Activated CD4-positive, alpha-beta T cell treated with anti-CD3 and anti-CD28 coated beads, Interleukin-2, amount 10 ng/mL, durations not matched to agents 7 days and 5 days (primary cell): ENCODE measurements around the gene CRTAP. TPM values are rescaled to one million over a fixed set of nuclear protein-coding genes. Genes with fewer than 3 reads are reported as not detected.
"Not testable (repeated sequence)": the region's sequence is repeated elsewhere in the genome, so short reads cannot be mapped to it uniquely, and the experiment has no call there.

ENCODE experiments used
- CTCF ChIA-PET: fragments of 350-600 bp; sonication (Branson Sonifier 250); formaldehyde crosslinking; loops from one replicate; lab custom pipeline; 2021; ENCODE audit warnings: antibody characterized with exemption; lab: Charles Lee
- POLR2A ChIA-PET: fragments of 350-600 bp; sonication (Branson Sonifier 250); formaldehyde crosslinking; loops from one replicate; lab custom pipeline; 2021; ENCODE audit warnings: antibody characterized with exemption; lab: Charles Lee
- DNase-seq: peaks from one replicate; pipeline ENCODE4 v3.0.0-alpha.2; 2020
- H3K27ac Mint-ChIP-seq: one replicate; pipeline ENCODE4 v1.8.0; 2021; ENCODE audit warnings: mild to moderate bottlenecking, moderate library complexity, mixed read lengths
- H3K27me3 Mint-ChIP-seq: one replicate; pipeline ENCODE4 v1.8.0; 2021; ENCODE audit warnings: mixed read lengths
- H3K36me3 Mint-ChIP-seq: one replicate; pipeline ENCODE4 v1.8.0; 2021; ENCODE audit warnings: low read depth, mixed read lengths
- H3K4me1 Mint-ChIP-seq: one replicate; pipeline ENCODE4 v1.8.0; 2021; ENCODE audit warnings: mixed read lengths
- H3K4me3 Mint-ChIP-seq: one replicate; pipeline ENCODE4 v1.8.0; 2021; ENCODE audit warnings: mild to moderate bottlenecking, moderate library complexity, mixed read lengths
- H3K9me3 Mint-ChIP-seq: one replicate; pipeline ENCODE4 v1.8.0; 2021; ENCODE audit warnings: mixed read lengths
- total RNA-seq, 2 experiments: library from RNA; stranded (reverse); gene quantifications; one replicate each; pipeline ENCODE4 v1.2.3, GENCODE V29; 2021

CRTAP gene
- total RNA-seq, 2 experiments from 2014 or later = 38.8 to 39.3 TPM

- POLR2A ChIA-PET = interaction anchor here (0.7 kb wide), 1 partner anchor 98 kb away, joined by 3 read pairs; no protein-coding TSS in a partner anchor
- H3K9me3 Mint-ChIP-seq = no peaks in the 10 kb centered on the region
- no peaks in the 10 kb centered on the region for H3K27me3 Mint-ChIP-seq
- peaks cover 14% of the 10 kb centered on the region for H3K4me1 Mint-ChIP-seq
- no peak overlapping the region for H3K4me3 Mint-ChIP-seq
- no peak for DNase-seq
- H3K36me3 Mint-ChIP-seq = peaks cover 19% of the 10 kb centered on the region
- no peak overlapping the region for H3K27ac Mint-ChIP-seq
- CTCF ChIA-PET = interaction anchor here (0.7 to 2.0 kb wide), 4 partner anchors 9 to 47 kb away, joined by 3 to 14 read pairs (median 6); no protein-coding TSS in a partner anchor
These were observed 16.3 kb downstream of the CRTAP start for GRCh38 chr3:33130144-33130543.

GRCh38 chr3:33131331-33132018 is 17.7 kb downstream of the CRTAP start:
- Mint-ChIP-seq H3K27ac (no peak overlapping the region), H3K4me3 (no peak overlapping the region), H3K27me3 (no peaks in the 10 kb centered on the region), H3K9me3 (no peaks in the 10 kb centered on the region), H3K4me1 (peaks cover 18% of the 10 kb centered on the region), H3K36me3 (peaks cover 14% of the 10 kb centered on the region)
- POLR2A ChIA-PET = interaction anchor here (0.6 kb wide), 2 partner anchors 9 to 22 kb away, joined by 4 to 6 read pairs; no protein-coding TSS in a partner anchor
- CTCF ChIA-PET = interaction anchor here (0.6 to 2.0 kb wide), 15 partner anchors 10 to 659 kb away, joined by 3 to 14 read pairs (median 5); no protein-coding TSS in a partner anchor
- DNase-seq = peak; percentile 58

DNA sequence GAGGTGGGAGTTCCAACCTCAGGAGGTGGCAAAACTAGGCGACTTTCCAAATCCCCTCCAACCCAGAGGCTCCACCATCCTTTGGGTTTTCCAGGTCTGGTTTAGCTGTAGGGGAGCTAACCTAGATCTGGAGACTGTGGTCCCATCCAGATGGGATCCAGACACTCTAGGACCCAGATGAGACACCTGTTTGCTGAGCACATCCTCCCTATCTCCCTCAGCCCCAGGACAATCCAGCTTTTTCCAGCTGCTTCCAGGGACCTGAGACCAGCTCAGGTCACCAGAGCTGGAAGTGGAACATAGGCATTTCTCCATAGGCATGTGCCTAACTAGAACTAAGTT is 18.2 kb downstream of the CRTAP start:
- Mint-ChIP-seq H3K4me3 (no peak overlapping the region), H3K9me3 (no peaks in the 10 kb centered on the region), H3K27me3 (no peaks in the 10 kb centered on the region), H3K4me1 (peaks cover 20% of the 10 kb centered on the region), H3K27ac (no peak overlapping the region), H3K36me3 (peaks cover 16% of the 10 kb centered on the region)
- POLR2A ChIA-PET = interaction anchor here (0.6 kb wide), 1 partner anchor 22 kb away, joined by 4 read pairs; no protein-coding TSS in a partner anchor
- no peak for DNase-seq
- CTCF ChIA-PET = interaction anchor here (1.0 to 2.0 kb wide), 12 partner anchors 10 to 658 kb away, joined by 3 to 14 read pairs (median 5); no protein-coding TSS in a partner anchor

DNA sequence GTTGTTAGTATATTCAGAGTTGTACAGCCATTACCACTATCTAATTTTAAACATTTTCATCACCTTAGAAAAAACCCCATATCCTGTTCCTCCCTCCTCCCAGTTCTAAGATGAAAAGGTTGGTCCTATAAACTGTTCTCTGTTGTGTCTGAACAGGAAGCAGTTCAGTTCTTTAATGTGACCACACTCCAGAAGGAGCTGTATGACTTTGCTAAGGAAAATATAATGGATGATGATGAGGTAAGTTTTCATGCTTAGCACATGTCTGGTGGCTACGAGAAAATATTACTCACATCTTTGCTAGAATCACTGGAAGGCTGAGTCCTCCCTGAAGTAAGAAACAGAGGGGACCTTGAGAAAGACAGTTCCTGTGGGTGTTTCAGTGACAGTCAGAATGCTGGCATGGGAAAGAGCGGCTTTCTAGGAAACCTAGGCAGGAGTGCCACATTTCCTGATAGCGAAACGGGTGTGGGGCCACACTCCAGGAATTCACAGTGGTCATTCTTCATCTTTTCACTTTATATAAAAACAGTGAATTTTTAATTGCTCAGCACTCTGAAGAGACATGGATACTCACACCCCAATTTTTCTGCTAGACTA is 20.3 kb downstream of the CRTAP start:
- Mint-ChIP-seq H3K27ac (no peak overlapping the region), H3K36me3 (peaks cover 21% of the 10 kb centered on the region), H3K9me3 (no peaks in the 10 kb centered on the region), H3K27me3 (no peaks in the 10 kb centered on the region), H3K4me1 (peaks cover 20% of the 10 kb centered on the region), H3K4me3 (no peak overlapping the region)
- DNase-seq = no peak
- CTCF ChIA-PET = interaction anchor here (1.1 kb wide), 1 partner anchor 239 kb away, joined by 3 read pairs; no protein-coding TSS in a partner anchor
- POLR2A ChIA-PET = no interaction called here

DNA sequence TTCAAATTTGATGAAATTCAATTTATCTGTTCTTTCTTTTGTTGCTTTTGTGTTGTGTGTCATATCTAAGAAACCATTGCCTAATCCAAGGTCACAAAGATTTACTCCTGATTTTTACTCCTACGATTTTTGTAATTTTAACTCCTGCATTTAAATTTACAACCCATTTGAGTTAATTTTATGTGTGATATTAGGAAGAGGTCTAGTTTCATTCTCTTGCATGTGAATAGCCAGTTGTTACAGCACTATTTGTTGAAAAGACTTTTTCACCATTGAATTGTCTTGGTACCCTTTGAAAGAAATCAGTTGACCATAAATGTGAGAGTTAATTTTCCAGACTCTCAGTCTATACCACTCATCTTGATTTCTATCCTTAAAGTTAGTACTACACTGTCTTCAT is 23.9 kb downstream of the CRTAP start:
- no peak overlapping the region for H3K4me3 Mint-ChIP-seq
- H3K27me3 Mint-ChIP-seq = no peaks in the 10 kb centered on the region
- ChIA-PET POLR2A (no interaction called here), CTCF (no interaction called here)
- H3K36me3 Mint-ChIP-seq = peaks cover 21% of the 10 kb centered on the region
- H3K4me1 Mint-ChIP-seq = peaks cover 18% of the 10 kb centered on the region
- H3K9me3 Mint-ChIP-seq = no peaks in the 10 kb centered on the region
- H3K27ac Mint-ChIP-seq = no peak overlapping the region
- DNase-seq = no peak

- POLR2A ChIA-PET, CTCF ChIA-PET: not testable (repeated sequence)
These were observed 25.3 kb downstream of the CRTAP start for GRCh38 chr3:33139006-33139623.

DNA sequence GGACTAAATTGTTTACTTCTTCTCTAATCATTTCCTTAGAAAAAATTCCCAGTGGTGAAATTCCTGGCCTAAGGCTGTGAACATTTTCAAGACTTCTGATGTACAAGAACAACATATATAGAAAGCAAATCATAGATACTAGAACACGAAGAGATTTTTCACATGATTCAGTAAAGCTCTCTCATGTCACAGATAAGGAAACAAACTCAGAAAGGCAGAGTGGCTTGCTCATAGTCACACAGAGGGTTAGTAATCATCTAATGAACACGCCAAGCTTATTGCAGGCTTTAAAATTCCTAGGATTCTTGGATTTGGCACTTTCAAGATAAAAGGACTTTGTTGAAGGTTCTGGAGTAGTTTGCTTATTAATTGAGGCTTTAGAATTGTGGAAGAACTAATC is 26.2 kb downstream of the CRTAP start:
- Mint-ChIP-seq H3K27me3 (no peaks in the 10 kb centered on the region), H3K4me3 (no peak overlapping the region), H3K27ac (no peak overlapping the region), H3K4me1 (peaks cover 6% of the 10 kb centered on the region), H3K9me3 (no peaks in the 10 kb centered on the region), H3K36me3 (peaks cover 14% of the 10 kb centered on the region)
- ChIA-PET POLR2A (no interaction called here), CTCF (interaction anchor here (1.0 to 1.5 kb wide), 2 partner anchors 18 to 27 kb away, joined by 3 to 4 read pairs; no protein-coding TSS in a partner anchor)
- DNase-seq = no peak

More at GRCh38 chr3:33139006-33139623, 25.3 kb downstream of the CRTAP start:
- Mint-ChIP-seq H3K4me1 (peaks cover 12% of the 10 kb centered on the region), H3K36me3 (peaks cover 19% of the 10 kb centered on the region)
- H3K27me3 Mint-ChIP-seq, H3K27ac Mint-ChIP-seq, H3K4me3 Mint-ChIP-seq, H3K9me3 Mint-ChIP-seq, DNase-seq: not testable (repeated sequence)

DNA sequence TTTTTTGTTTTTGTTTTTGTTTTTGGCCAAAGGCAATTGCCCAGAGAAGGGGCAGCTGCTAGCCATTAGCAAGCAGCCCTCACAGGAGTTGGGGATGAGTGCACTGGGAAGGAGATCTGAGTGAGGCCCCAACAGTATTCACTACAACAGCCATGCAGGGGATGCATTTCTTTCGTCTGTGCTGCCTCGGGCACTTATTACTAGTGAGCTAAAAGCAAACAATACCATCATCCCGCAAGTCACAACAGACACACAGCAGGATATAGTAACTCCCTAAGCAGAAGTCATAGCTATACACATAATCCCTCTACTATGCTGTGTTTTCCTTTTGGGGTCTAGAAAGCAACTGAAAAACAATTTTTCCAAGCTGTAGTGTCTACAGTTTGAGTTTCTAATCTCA is 27.2 kb downstream of the CRTAP start:
- DNase-seq = no peak
- Mint-ChIP-seq H3K4me3 (no peak overlapping the region), H3K27me3 (no peaks in the 10 kb centered on the region), H3K9me3 (no peaks in the 10 kb centered on the region), H3K4me1 (peaks cover 5% of the 10 kb centered on the region), H3K27ac (no peak overlapping the region), H3K36me3 (peaks cover 11% of the 10 kb centered on the region)
- ChIA-PET POLR2A (no interaction called here), CTCF (interaction anchor here (0.7 to 2.5 kb wide), 5 partner anchors 9 to 232 kb away, joined by 3 to 10 read pairs (median 3); no protein-coding TSS in a partner anchor)

DNA sequence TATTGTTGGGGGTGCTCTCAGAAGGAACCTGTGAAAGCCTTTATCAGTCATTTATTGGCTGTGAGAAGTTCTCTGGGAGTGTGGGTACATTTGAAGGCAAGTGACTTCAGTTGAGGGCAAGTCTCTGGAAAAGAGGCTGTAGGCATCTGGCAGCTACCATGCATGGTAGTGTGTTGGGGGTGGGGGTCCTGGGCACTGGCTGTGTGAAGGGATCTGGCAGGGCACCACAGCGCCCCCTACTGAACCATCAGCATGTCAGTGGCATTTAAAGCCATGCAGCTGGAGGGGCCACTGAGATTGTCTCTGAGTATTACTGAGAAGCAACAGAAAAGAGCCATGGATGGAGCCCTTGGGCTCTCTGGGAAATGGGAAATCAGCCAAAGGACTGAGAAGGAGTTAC is 30.6 kb downstream of the CRTAP start:
- no peaks in the 10 kb centered on the region for H3K27me3 Mint-ChIP-seq
- no peaks in the 10 kb centered on the region for H3K9me3 Mint-ChIP-seq
- ChIA-PET CTCF (interaction anchor here (1.1 to 1.6 kb wide), 3 partner anchors 13 to 22 kb away, joined by 3 to 5 read pairs (median 3); no protein-coding TSS in a partner anchor), POLR2A (no interaction called here)
- peak overlapping the region; percentile 43 for H3K27ac Mint-ChIP-seq
- no peaks in the 10 kb centered on the region for H3K4me1 Mint-ChIP-seq
- DNase-seq = peak; percentile 14
- H3K4me3 Mint-ChIP-seq = no peak overlapping the region
- no peaks in the 10 kb centered on the region for H3K36me3 Mint-ChIP-seq

DNA sequence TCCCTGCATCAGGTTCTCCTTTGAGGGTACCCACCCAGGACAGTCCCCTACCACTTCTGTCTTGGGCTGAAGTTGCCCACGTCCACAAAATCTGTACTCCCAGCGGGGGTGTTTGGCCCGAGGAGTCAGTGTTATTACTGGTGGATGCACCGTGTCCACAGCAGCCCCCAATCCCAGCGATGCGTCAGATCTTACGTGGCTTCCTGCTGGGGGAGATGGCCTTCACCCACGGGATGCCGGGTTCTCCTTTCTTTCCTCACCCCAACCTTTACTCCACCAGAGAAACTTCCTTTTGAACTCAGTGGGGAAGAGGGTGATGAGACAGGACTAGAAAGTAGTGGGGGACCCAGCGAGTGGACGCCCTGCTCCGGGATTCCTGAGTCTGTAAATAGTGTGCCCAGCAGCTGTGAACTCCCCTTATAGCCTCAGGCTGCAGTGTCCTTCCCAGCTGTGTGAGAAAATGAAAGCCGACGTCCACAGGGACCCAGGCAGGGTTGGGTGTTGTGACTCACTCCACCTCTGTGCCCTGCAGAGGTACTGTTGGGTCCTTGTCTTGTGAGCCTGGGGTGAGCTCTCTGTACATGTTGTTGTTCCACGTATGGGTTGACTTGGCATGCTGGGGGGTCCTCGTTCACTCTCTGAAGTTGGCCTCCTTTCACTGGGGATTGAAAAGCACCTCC is 31.5 kb downstream of the CRTAP start:
- CTCF ChIA-PET = interaction anchor here (0.6 to 1.6 kb wide), 3 partner anchors 14 to 227 kb away, joined by 3 to 5 read pairs (median 4); no protein-coding TSS in a partner anchor

GRCh38 chr3:33145901-33146580 is 32.2 kb downstream of the CRTAP start:
- ChIA-PET CTCF (interaction anchor here (0.6 to 1.6 kb wide), 3 partner anchors 14 to 226 kb away, joined by 3 to 5 read pairs (median 4); no protein-coding TSS in a partner anchor), POLR2A (no interaction called here)
- no peaks in the 10 kb centered on the region for H3K4me1 Mint-ChIP-seq
- H3K27me3 Mint-ChIP-seq = no peaks in the 10 kb centered on the region
- H3K9me3 Mint-ChIP-seq = no peaks in the 10 kb centered on the region
- no peak overlapping the region for H3K27ac Mint-ChIP-seq
- H3K36me3 Mint-ChIP-seq = no peaks in the 10 kb centered on the region
- H3K4me3 Mint-ChIP-seq = no peak overlapping the region
- DNase-seq = no peak

More for the DNA sequence above, 31.5 kb downstream of the CRTAP start:
- no peaks in the 10 kb centered on the region for H3K9me3 Mint-ChIP-seq
- POLR2A ChIA-PET = no interaction called here
- no peaks in the 10 kb centered on the region for H3K27me3 Mint-ChIP-seq
- no peaks in the 10 kb centered on the region for H3K4me1 Mint-ChIP-seq
- H3K36me3 Mint-ChIP-seq = no peaks in the 10 kb centered on the region
- DNase-seq = no peak
- no peak overlapping the region for H3K4me3 Mint-ChIP-seq
- no peak overlapping the region for H3K27ac Mint-ChIP-seq
